IMR-90 (cell line): ENCODE measurements around the gene CACNG5. TPM values are rescaled to one million over a fixed set of nuclear protein-coding genes. Genes with fewer than 3 reads are reported as not detected.

ENCODE experiments used
- ATAC-seq: fragments of 200-7000 bp; cut with Tn5 transposase; 2 replicates; pipeline ENCODE4 v1.9.1; 2020; ENCODE audit warnings: low read depth, mild to moderate bottlenecking, moderate library complexity
- BruUV-seq: library from RNA; stranded (reverse); fragments of 400-500 nt; replicated peaks from 2 replicates; lab custom pipeline; 2021; lab: Mats Ljungman, UMichigan
- CTCF ChIA-PET: fragments of 300-600 bp; formaldehyde crosslinking; extraction: SDS; loops from one replicate; lab custom pipeline; 2021; ENCODE audit warnings: antibody characterized with exemption; lab: Yijun Ruan, JAX
- POLR2A ChIA-PET: fragments of 300-600 bp; sonication (Branson Sonifier 250); formaldehyde crosslinking; loops from one replicate; lab custom pipeline; 2022; ENCODE audit warnings: antibody characterized with exemption; ENCODE audit not compliant: unreplicated experiment; lab: Charles Lee
- DNase-seq: peaks from one replicate; pipeline ENCODE4 v3.0.0; 2013
- H2AFZ ChIP-seq: replicated peaks from 2 replicates; pipeline ENCODE3; 2013; ENCODE audit warnings: low read length, mild to moderate bottlenecking; ENCODE audit not compliant: poor library complexity
- H2AK5ac ChIP-seq: 2 replicates; pipeline ENCODE4 v1.6.1; 2013; ENCODE audit warnings: low read depth, low read length, inconsistent platforms
- H2AK9ac ChIP-seq: replicated peaks from 2 replicates; pipeline ENCODE3; 2013; ENCODE audit warnings: mild to moderate bottlenecking, low read depth, low read length, moderate library complexity; ENCODE audit not compliant: poor library complexity
- H2BK120ac ChIP-seq: 2 replicates; pipeline ENCODE4 v1.6.1; 2013; ENCODE audit warnings: low read depth, low read length, inconsistent platforms
- H2BK15ac ChIP-seq: 3 replicates; pipeline ENCODE4 v1.6.1; 2013; ENCODE audit warnings: low read depth, low read length, inconsistent platforms
- H2BK20ac ChIP-seq: 2 replicates; pipeline ENCODE4 v1.6.1; 2013; ENCODE audit warnings: low read depth, mild to moderate bottlenecking, inconsistent platforms, low read length, moderate library complexity
- H2BK5ac ChIP-seq: 2 replicates; pipeline ENCODE4 v1.6.1; 2013; ENCODE audit warnings: mild to moderate bottlenecking, low read depth, low read length, inconsistent platforms; ENCODE audit not compliant: poor library complexity, severe bottlenecking
- H3K14ac ChIP-seq: replicated peaks from 2 replicates; pipeline ENCODE4 v1.6.1; 2013; ENCODE audit warnings: low read depth, low read length, inconsistent platforms
- H3K18ac ChIP-seq: 2 replicates; pipeline ENCODE4 v1.6.1; 2013; ENCODE audit warnings: low read depth, low read length, control low read depth
- H3K23ac ChIP-seq: 2 replicates; pipeline ENCODE4 v1.6.1; 2013; ENCODE audit warnings: low read depth, low read length, inconsistent platforms
- H3K27ac ChIP-seq: 2 replicates; pipeline ENCODE4 v1.5.1; 2013; ENCODE audit warnings: mild to moderate bottlenecking, control low read depth, low read length; ENCODE audit not compliant: insufficient read depth
- H3K27me3 ChIP-seq: 2 replicates; pipeline ENCODE4 v1.6.1; 2013; ENCODE audit warnings: low read length; ENCODE audit not compliant: control insufficient read depth, insufficient read depth
- H3K36me3 ChIP-seq: 2 replicates; pipeline ENCODE4 v1.6.1; 2013; ENCODE audit warnings: low read length, mixed read lengths; ENCODE audit not compliant: control insufficient read depth, insufficient read depth
- H3K4ac ChIP-seq: 2 replicates; pipeline ENCODE4 v1.6.1; 2013; ENCODE audit warnings: low read depth, low read length, inconsistent platforms
- H3K4me1 ChIP-seq: 2 replicates; pipeline ENCODE4 v1.6.1; 2013; ENCODE audit warnings: low read length, mixed read lengths; ENCODE audit not compliant: control insufficient read depth, insufficient read depth
- H3K4me2 ChIP-seq: 2 replicates; pipeline ENCODE4 v1.6.1; 2013; ENCODE audit warnings: low read depth, mild to moderate bottlenecking, control low read depth, low read length, moderate library complexity
- H3K4me3 ChIP-seq: 2 replicates; pipeline ENCODE4 v1.5.1; 2013; ENCODE audit warnings: low read depth, mild to moderate bottlenecking, control low read depth, low read length, moderate library complexity; ENCODE audit not compliant: insufficient read depth
- H3K56ac ChIP-seq: 2 replicates; pipeline ENCODE4 v1.6.1; 2013; ENCODE audit warnings: low read length, inconsistent platforms; ENCODE audit not compliant: insufficient read depth; ENCODE audit errors: extremely low read depth
- H3K79me1 ChIP-seq, 2 experiments: 2 replicates each; pipeline ENCODE4 v1.6.1; 2013; ENCODE audit warnings: low read length in 2 of 2, inconsistent platforms in 1 of 2, low read depth in 1 of 2
- H3K9ac ChIP-seq: 2 replicates; pipeline ENCODE4 v1.6.1; 2013; ENCODE audit warnings: low read depth, low read length, control low read depth
- H3K9me1 ChIP-seq: 2 replicates; pipeline ENCODE4 v1.6.1; 2013; ENCODE audit warnings: low read length, inconsistent platforms; ENCODE audit not compliant: insufficient read depth
- H3K9me3 ChIP-seq: 2 replicates; pipeline ENCODE4 v1.6.1; 2013; ENCODE audit warnings: low read length; ENCODE audit not compliant: control insufficient read depth, insufficient read depth
- H4K20me1 ChIP-seq: 2 replicates; pipeline ENCODE4 v1.6.1; 2013; ENCODE audit warnings: low read length, inconsistent platforms; ENCODE audit not compliant: insufficient read depth
- H4K5ac ChIP-seq: 2 replicates; pipeline ENCODE4 v1.6.1; 2013; ENCODE audit warnings: mild to moderate bottlenecking, low read depth, low read length, control low read depth
- H4K8ac ChIP-seq, 2 experiments: 2 replicates each; pipeline ENCODE4 v1.6.1; 2013; ENCODE audit warnings: low read depth in 2 of 2, low read length in 2 of 2, control low read depth in 1 of 2, inconsistent platforms in 1 of 2
- H4K91ac ChIP-seq: 2 replicates; pipeline ENCODE4 v1.6.1; 2013; ENCODE audit warnings: low read depth, low read length, inconsistent platforms; ENCODE audit not compliant: insufficient read depth
- BHLHE40 ChIP-seq: fragments of 150-350 bp; IDR thresholded peaks from 2 replicates; pipeline ENCODE4 v1.6.1; 2016; ENCODE audit warnings: mild to moderate bottlenecking, low read depth, low read length
- CEBPB ChIP-seq: IDR thresholded peaks from 2 replicates; pipeline ENCODE4 v1.6.1; 2012; ENCODE audit warnings: low read depth, low read length, improper control_type of control experiment
- CHD1 ChIP-seq: IDR thresholded peaks from 2 replicates; pipeline ENCODE4 v1.6.1; 2012; ENCODE audit warnings: low read depth, low read length, improper control_type of control experiment
- FOS ChIP-seq: fragments of 150-350 bp; IDR thresholded peaks from 2 replicates; pipeline ENCODE4 v1.6.1; 2016; ENCODE audit warnings: low read depth, low read length
- MAZ ChIP-seq: IDR thresholded peaks from 2 replicates; pipeline ENCODE4 v1.6.1; 2012; ENCODE audit warnings: low read depth, mild to moderate bottlenecking, low read length, improper control_type of control experiment, moderate library complexity, borderline replicate concordance
- MXI1 ChIP-seq: IDR thresholded peaks from 2 replicates; pipeline ENCODE4 v1.6.1; 2012; ENCODE audit warnings: low read depth, mild to moderate bottlenecking, low read length, moderate library complexity, borderline replicate concordance
- RFX5 ChIP-seq: IDR thresholded peaks from 2 replicates; pipeline ENCODE4 v1.8.0; 2012; ENCODE audit warnings: low read depth, mild to moderate bottlenecking, low read length, moderate library complexity
- USF2 ChIP-seq: fragments of 150-350 bp; IDR thresholded peaks from 2 replicates; pipeline ENCODE4 v1.6.1; 2017; ENCODE audit warnings: mild to moderate bottlenecking, antibody characterized with exemption, low read length, low read depth
- WGBS, 2 experiments: methylation state at CpG; one replicate each; pipeline versions ENCODE4 v1.1.5 to v1.1.7; 2013; ENCODE audit warnings: missing lambda C conversion rate in 2 of 2; ENCODE audit not compliant: insufficient read length in 1 of 2; ENCODE audit errors: extremely low coverage in 2 of 2; 5-methylcytosine and 5-hydroxymethylcytosine counted together
- dilution Hi-C: fragments of 300-500 bp; cut with HindIII; formaldehyde crosslinking; loops from one replicate; pipeline ENCODE4 v1.14.3; 2018; ENCODE audit warnings: low sequenced_read_pairs; ENCODE audit not compliant: unreplicated experiment
- in situ Hi-C: fragments of 300-500 bp; cut with MboI; formaldehyde crosslinking; loops from 3 replicates; pipeline ENCODE4 v1.14.3; 2019; ENCODE audit warnings: low sequenced_read_pairs, inconsistent platforms, mixed read lengths
- intact Hi-C: fragments of 100-400 bp; cut with micrococcal nuclease; formaldehyde crosslinking; loops from 2 replicates; pipeline ENCODE4 v1.10.0; 2022
- polyA plus RNA-seq, 3 experiments: library from polyadenylated mRNA; depleted of rRNA; stranded (reverse); fragments of >200 nt; gene quantifications; 2 replicates each; pipeline ENCODE4 v1.2.3, GENCODE V29; 2012; ENCODE audit warnings: low replicate concordance in 1 of 3
- total RNA-seq: library from RNA; depleted of rRNA; stranded (reverse); fragments of >200 nt; gene quantifications from 2 replicates; pipeline ENCODE4 v1.2.3, GENCODE V29; 2012

The CACNG5 gene
- total and polyA plus RNA-seq, 2 of the 4 experiments (the other 2 are of a cell fraction) = not detected

GRCh38 chr17:66839616-66840015 is 4.7 kb downstream of the CACNG5 start:
- no peak overlapping the region for H2BK15ac ChIP-seq
- no peak overlapping the region for H3K18ac ChIP-seq
- H4K8ac ChIP-seq = no peak overlapping the region
- no peak overlapping the region for H3K9ac ChIP-seq
- no peak overlapping the region for H2BK120ac ChIP-seq
- no peak overlapping the region for H3K4me3 ChIP-seq
- no peak overlapping the region for H2BK5ac ChIP-seq
- H2AFZ ChIP-seq = no peak overlapping the region
- H3K9me3 ChIP-seq = no peaks in the 10 kb centered on the region
- WGBS, 2 experiments = 97% methylated on average over 5 of the region's 9 CpGs; no CpG with 5 or more reads in 1 of the 2 experiments
- no peaks in the 10 kb centered on the region for H4K20me1 ChIP-seq
- in situ Hi-C loops = no loop called here
- H4K5ac ChIP-seq = no peak overlapping the region
- no peak overlapping the region for H3K56ac ChIP-seq
- no peak overlapping the region for H3K27ac ChIP-seq
- H4K91ac ChIP-seq = no peak overlapping the region
- H2BK20ac ChIP-seq = no peak overlapping the region
- intact Hi-C loops = loop anchor here (10.0 kb wide), 1 partner anchor 1085 kb away; no protein-coding TSS in a partner anchor
- ATAC-seq (no peak), DNase-seq (no peak)
- no peaks in the 10 kb centered on the region for H3K4me1 ChIP-seq
- H3K36me3 ChIP-seq = no peaks in the 10 kb centered on the region
- no peak overlapping the region for H3K14ac ChIP-seq
- no peaks in the 10 kb centered on the region for H3K9me1 ChIP-seq
- no TSS peak for BruUV-seq
- no peaks in the 10 kb centered on the region for H3K79me1 ChIP-seq
- H3K4me2 ChIP-seq = no peak overlapping the region
- H2AK9ac ChIP-seq = no peak overlapping the region
- dilution Hi-C loops = no loop called here
- TF ChIP-seq USF2 = no peak
- TF ChIP-seq MAZ = no peak
- TF ChIP-seq RFX5 = no peak
- no peak for TF ChIP-seq MXI1
- TF ChIP-seq CHD1 = no peak
- TF ChIP-seq CEBPB = no peak
- TF ChIP-seq BHLHE40 = no peak
- TF ChIP-seq FOS = no peak
- ChIA-PET CTCF (no interaction called here), POLR2A (no interaction called here)
- H3K23ac ChIP-seq = no peak overlapping the region
- H2AK5ac ChIP-seq = no peak overlapping the region
- no peak overlapping the region for H3K4ac ChIP-seq
- H3K27me3 ChIP-seq = peaks cover 54% of the 10 kb centered on the region
